ENCODE data around the gene RLN3.

DNA sequence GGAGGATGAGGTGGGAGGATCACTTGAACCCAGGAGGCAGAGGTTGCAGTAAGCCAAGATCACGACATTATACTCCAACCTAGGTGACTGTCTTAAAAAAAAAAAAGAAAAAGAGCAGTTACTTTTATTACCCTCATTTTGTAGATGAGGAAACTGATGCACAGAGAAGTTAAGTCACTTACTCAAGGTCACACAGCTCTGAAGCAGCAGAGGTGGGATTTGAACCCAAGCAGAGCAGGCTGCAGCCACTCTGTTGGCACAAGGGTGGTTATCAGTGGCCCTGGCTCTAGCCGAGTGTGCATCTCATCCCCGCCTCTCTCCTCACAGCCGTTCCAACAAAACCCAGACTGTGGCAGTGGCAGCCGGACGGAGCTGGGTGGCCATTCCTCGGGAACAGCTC lies 11.2 kb downstream of the RLN3 start:
- TF ChIP-seq, protein P1, sequence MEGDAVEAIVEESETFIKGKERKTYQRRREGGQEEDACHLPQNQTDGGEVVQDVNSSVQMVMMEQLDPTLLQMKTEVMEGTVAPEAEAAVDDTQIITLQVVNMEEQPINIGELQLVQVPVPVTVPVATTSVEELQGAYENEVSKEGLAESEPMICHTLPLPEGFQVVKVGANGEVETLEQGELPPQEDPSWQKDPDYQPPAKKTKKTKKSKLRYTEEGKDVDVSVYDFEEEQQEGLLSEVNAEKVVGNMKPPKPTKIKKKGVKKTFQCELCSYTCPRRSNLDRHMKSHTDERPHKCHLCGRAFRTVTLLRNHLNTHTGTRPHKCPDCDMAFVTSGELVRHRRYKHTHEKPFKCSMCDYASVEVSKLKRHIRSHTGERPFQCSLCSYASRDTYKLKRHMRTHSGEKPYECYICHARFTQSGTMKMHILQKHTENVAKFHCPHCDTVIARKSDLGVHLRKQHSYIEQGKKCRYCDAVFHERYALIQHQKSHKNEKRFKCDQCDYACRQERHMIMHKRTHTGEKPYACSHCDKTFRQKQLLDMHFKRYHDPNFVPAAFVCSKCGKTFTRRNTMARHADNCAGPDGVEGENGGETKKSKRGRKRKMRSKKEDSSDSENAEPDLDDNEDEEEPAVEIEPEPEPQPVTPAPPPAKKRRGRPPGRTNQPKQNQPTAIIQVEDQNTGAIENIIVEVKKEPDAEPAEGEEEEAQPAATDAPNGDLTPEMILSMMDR (IDR thresholded peaks at IDR 0.05; ENCODE audit: insufficient read depth, low read length), result no peak
- TF ChIP-seq, protein P2, sequence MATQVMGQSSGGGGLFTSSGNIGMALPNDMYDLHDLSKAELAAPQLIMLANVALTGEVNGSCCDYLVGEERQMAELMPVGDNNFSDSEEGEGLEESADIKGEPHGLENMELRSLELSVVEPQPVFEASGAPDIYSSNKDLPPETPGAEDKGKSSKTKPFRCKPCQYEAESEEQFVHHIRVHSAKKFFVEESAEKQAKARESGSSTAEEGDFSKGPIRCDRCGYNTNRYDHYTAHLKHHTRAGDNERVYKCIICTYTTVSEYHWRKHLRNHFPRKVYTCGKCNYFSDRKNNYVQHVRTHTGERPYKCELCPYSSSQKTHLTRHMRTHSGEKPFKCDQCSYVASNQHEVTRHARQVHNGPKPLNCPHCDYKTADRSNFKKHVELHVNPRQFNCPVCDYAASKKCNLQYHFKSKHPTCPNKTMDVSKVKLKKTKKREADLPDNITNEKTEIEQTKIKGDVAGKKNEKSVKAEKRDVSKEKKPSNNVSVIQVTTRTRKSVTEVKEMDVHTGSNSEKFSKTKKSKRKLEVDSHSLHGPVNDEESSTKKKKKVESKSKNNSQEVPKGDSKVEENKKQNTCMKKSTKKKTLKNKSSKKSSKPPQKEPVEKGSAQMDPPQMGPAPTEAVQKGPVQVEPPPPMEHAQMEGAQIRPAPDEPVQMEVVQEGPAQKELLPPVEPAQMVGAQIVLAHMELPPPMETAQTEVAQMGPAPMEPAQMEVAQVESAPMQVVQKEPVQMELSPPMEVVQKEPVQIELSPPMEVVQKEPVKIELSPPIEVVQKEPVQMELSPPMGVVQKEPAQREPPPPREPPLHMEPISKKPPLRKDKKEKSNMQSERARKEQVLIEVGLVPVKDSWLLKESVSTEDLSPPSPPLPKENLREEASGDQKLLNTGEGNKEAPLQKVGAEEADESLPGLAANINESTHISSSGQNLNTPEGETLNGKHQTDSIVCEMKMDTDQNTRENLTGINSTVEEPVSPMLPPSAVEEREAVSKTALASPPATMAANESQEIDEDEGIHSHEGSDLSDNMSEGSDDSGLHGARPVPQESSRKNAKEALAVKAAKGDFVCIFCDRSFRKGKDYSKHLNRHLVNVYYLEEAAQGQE (IDR thresholded peaks at IDR 0.05; ENCODE audit: insufficient replicate concordance, low read depth), result no peak
